B cell (primary cell): ENCODE measurements around the gene EMC10. TPM values are rescaled to one million over a fixed set of nuclear protein-coding genes. Genes with fewer than 3 reads are reported as not detected.

ENCODE experiments used
- ATAC-seq: fragments of 200-7000 bp; cut with Tn5 transposase; one replicate; pipeline ENCODE4 v1.10.0; 2021; ENCODE audit warnings: low read depth, mild to moderate bottlenecking, moderate number of reproducible peaks, moderate library complexity
- CTCF ChIA-PET: fragments of 350-600 bp; sonication (Branson Sonifier 250); formaldehyde crosslinking; loops from one replicate; lab custom pipeline; 2021; ENCODE audit warnings: antibody characterized with exemption, inconsistent platforms; lab: Charles Lee
- POLR2A ChIA-PET: fragments of 350-600 bp; sonication (Branson Sonifier 250); formaldehyde crosslinking; loops from one replicate; lab custom pipeline; 2021; ENCODE audit warnings: antibody characterized with exemption; lab: Charles Lee
- DNase-seq: peaks from one replicate; pipeline ENCODE4 v3.0.0; 2013
- H2AFZ ChIP-seq: 2 replicates; pipeline ENCODE4 v1.6.1; 2012; ENCODE audit warnings: mild to moderate bottlenecking, low read depth, low read length; ENCODE audit not compliant: insufficient read depth, poor library complexity, severe bottlenecking
- H3K27ac ChIP-seq, 2 donors: 1 replicate in 1 of 2; 2 replicates in 1 of 2; pipeline ENCODE4 v1.5.1; 2012 to 2013; ENCODE audit warnings: low read length in 2 of 2, mild to moderate bottlenecking in 2 of 2, moderate library complexity in 1 of 2
- H3K27me3 ChIP-seq, 4 experiments: fragments of 200-600 bp in 1 of 4; sonication (generic) in 1 of 4; replicated peaks in 1 of 4; 1 replicate in 2 of 4; 2 replicates in 2 of 4; pipeline versions ENCODE4 v1.6.1 to v1.7.0; 2013 to 2016; ENCODE audit warnings: low read length in 3 of 4, mild to moderate bottlenecking in 2 of 4, mixed read lengths in 1 of 4, moderate library complexity in 1 of 4; ENCODE audit not compliant: insufficient read depth in 4 of 4, control insufficient read depth in 3 of 4; ENCODE audit errors: control extremely low read depth in 1 of 4
- H3K36me3 ChIP-seq, 2 experiments: replicated peaks in 1 of 2; 1 replicate in 1 of 2; 2 replicates in 1 of 2; pipeline versions ENCODE4 v1.6.1 to v1.7.1; 2013; ENCODE audit warnings: low read length in 1 of 2; ENCODE audit not compliant: insufficient read depth in 2 of 2, control insufficient read depth in 1 of 2; ENCODE audit errors: control extremely low read depth in 1 of 2, extremely low read depth in 1 of 2
- H3K4me1 ChIP-seq, 2 donors: fragments of 200-600 bp in 1 of 2; sonication (generic) in 1 of 2; 1 replicate in 1 of 2; 2 replicates in 1 of 2; pipeline versions ENCODE4 v1.5.1 to v1.6.1; 2013 to 2017; ENCODE audit warnings: low read length in 2 of 2; ENCODE audit not compliant: control insufficient read depth in 2 of 2, insufficient read depth in 2 of 2
- H3K4me2 ChIP-seq: replicated peaks from 2 replicates; pipeline ENCODE3; 2012; ENCODE audit warnings: mild to moderate bottlenecking, low read depth, low read length; ENCODE audit not compliant: poor library complexity, severe bottlenecking
- H3K4me3 ChIP-seq, 5 experiments: fragments of 200-600 bp in 1 of 5; sonication (generic) in 1 of 5; 1 replicate in 3 of 5; 2 replicates in 2 of 5; pipeline versions ENCODE4 v1.5.1 to v1.7.0; 2011 to 2016; ENCODE audit warnings: low read length in 4 of 5, mild to moderate bottlenecking in 4 of 5, low read depth in 2 of 5, control low read depth in 1 of 5, moderate library complexity in 1 of 5; ENCODE audit not compliant: insufficient read depth in 1 of 5; ENCODE audit errors: control extremely low read depth in 1 of 5, extremely low read depth in 1 of 5
- H3K79me2 ChIP-seq: fragments of 200-600 bp; sonication (generic); one replicate; pipeline ENCODE4 v1.6.0; 2016; ENCODE audit warnings: low read length; ENCODE audit not compliant: control insufficient read depth, insufficient read depth
- H3K9ac ChIP-seq: fragments of 200-600 bp; sonication (generic); 2 replicates; pipeline ENCODE4 v1.6.1; 2017; ENCODE audit warnings: mild to moderate bottlenecking, low read length, moderate library complexity
- H3K9me3 ChIP-seq, 3 donors: one replicate each; pipeline versions ENCODE4 v1.6.1 to v1.7.1; 2013; ENCODE audit warnings: low read length in 2 of 3; ENCODE audit not compliant: control insufficient read depth in 2 of 3, insufficient read depth in 1 of 3; ENCODE audit errors: control extremely low read depth in 1 of 3
- H4K20me1 ChIP-seq: 2 replicates; pipeline ENCODE4 v1.6.0; 2012; ENCODE audit warnings: mild to moderate bottlenecking, low read length; ENCODE audit not compliant: insufficient read depth, control insufficient read depth, poor library complexity, severe bottlenecking
- H3K27ac Mint-ChIP-seq: one replicate; pipeline ENCODE4 v1.8.0; 2021; ENCODE audit warnings: mixed read lengths
- H3K27me3 Mint-ChIP-seq: one replicate; pipeline ENCODE4 v1.8.0; 2021; ENCODE audit warnings: mixed read lengths
- H3K4me1 Mint-ChIP-seq: one replicate; pipeline ENCODE4 v1.8.0; 2021; ENCODE audit warnings: mixed read lengths
- H3K4me3 Mint-ChIP-seq: one replicate; pipeline ENCODE4 v1.8.0; 2021; ENCODE audit warnings: mixed read lengths
- H3K9me3 Mint-ChIP-seq: one replicate; pipeline ENCODE4 v1.8.0; 2022; ENCODE audit warnings: mixed read lengths; ENCODE audit not compliant: insufficient read depth
- EZH2 ChIP-seq: IDR thresholded peaks from 2 replicates; pipeline ENCODE4 v1.6.1; 2012; ENCODE audit warnings: borderline replicate concordance, low read depth, mild to moderate bottlenecking, moderate library complexity, low read length; ENCODE audit not compliant: insufficient read depth, poor library complexity, severe bottlenecking
- WGBS: methylation state at CpG from one replicate; pipeline ENCODE4 v1.1.5; 2013; ENCODE audit warnings: missing lambda C conversion rate; ENCODE audit not compliant: insufficient coverage; 5-methylcytosine and 5-hydroxymethylcytosine counted together
- intact Hi-C: fragments of 100-400 bp; cut with micrococcal nuclease; formaldehyde crosslinking; loops from one replicate; pipeline ENCODE4 v1.10.0; 2022
- polyA plus RNA-seq: library from polyadenylated mRNA; depleted of rRNA; stranded (reverse); fragments of >200 nt; gene quantifications from 2 replicates; pipeline ENCODE4 v1.2.3, GENCODE V29; 2012
- total RNA-seq, 2 donors: library from RNA; stranded (reverse); fragments of 120-200 nt in 1 of 2; gene quantifications; 1 replicate in 1 of 2; 2 replicates in 1 of 2; pipeline versions ENCODE4 v1.2.3 to v1.2.4, GENCODE V29; 2013 to 2022
- TF ChIP-seq, protein P1 (sequence below): fragments of 200-600 bp; IDR thresholded peaks from one replicate; pipeline ENCODE4 v1.8.0; 2022; ENCODE audit warnings: antibody characterized with exemption, mild to moderate bottlenecking

EMC10 gene
- total and polyA plus RNA-seq, 2 donors (not counting 1 experiment from before 2014, with no cell fraction given): 51.1 to 88.1 TPM

DNA sequence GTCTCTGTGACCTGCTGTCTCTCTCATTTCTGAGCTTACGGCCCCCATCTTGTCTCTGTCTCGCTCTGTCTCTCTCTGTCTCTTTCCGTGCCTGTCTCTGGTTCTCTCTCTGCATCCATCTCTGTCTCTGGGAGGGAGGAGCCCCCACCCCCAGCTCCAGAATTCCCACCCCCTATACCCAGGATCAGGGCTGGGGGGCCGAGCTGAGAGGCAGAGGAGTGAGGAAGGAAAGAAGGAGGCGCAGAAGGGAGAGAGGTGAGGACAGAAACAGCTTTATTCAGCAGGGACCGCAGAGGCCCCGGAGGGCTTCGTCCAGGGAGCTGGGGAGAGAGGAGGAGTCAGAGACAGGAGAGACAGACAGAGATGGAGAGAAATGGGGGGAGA lies 20.7 kb downstream of the EMC10 start:
- H2AFZ ChIP-seq: no peak overlapping the region
- no peak overlapping the region for H3K9ac ChIP-seq
- intact Hi-C loops: no loop called here
- H3K79me2 ChIP-seq: no peaks in the 10 kb centered on the region
- ChIA-PET CTCF (no interaction called here), POLR2A (no interaction called here)
- H3K4me3 Mint-ChIP-seq: no peak overlapping the region
- peaks cover 0 to 3% (median 0%) of the 10 kb centered on the region in 3 donors for H3K9me3 ChIP-seq
- H3K4me2 ChIP-seq: no peak overlapping the region
- H3K4me1 ChIP-seq: peaks cover 5% of the 10 kb centered on the region in 2 donors
- no peak for TF ChIP-seq EZH2
- TF ChIP-seq, protein P1, sequence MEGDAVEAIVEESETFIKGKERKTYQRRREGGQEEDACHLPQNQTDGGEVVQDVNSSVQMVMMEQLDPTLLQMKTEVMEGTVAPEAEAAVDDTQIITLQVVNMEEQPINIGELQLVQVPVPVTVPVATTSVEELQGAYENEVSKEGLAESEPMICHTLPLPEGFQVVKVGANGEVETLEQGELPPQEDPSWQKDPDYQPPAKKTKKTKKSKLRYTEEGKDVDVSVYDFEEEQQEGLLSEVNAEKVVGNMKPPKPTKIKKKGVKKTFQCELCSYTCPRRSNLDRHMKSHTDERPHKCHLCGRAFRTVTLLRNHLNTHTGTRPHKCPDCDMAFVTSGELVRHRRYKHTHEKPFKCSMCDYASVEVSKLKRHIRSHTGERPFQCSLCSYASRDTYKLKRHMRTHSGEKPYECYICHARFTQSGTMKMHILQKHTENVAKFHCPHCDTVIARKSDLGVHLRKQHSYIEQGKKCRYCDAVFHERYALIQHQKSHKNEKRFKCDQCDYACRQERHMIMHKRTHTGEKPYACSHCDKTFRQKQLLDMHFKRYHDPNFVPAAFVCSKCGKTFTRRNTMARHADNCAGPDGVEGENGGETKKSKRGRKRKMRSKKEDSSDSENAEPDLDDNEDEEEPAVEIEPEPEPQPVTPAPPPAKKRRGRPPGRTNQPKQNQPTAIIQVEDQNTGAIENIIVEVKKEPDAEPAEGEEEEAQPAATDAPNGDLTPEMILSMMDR: no peak
- H3K4me1 Mint-ChIP-seq: peaks cover 5% of the 10 kb centered on the region
- no peak overlapping the region for H3K27ac Mint-ChIP-seq
- no peaks in the 10 kb centered on the region for H4K20me1 ChIP-seq
- H3K9me3 Mint-ChIP-seq: no peaks in the 10 kb centered on the region
- DNase-seq (no peak), ATAC-seq (no peak)
- 84% methylated on average over 5 of the region's 8 CpGs for WGBS
- H3K27me3 ChIP-seq: no peaks in the 10 kb centered on the region
- no peaks in the 10 kb centered on the region for H3K27me3 Mint-ChIP-seq
- no peak overlapping the region for H3K27ac ChIP-seq
- no peak overlapping the region for H3K4me3 ChIP-seq
- H3K36me3 ChIP-seq: no peaks in the 10 kb centered on the region

DNA sequence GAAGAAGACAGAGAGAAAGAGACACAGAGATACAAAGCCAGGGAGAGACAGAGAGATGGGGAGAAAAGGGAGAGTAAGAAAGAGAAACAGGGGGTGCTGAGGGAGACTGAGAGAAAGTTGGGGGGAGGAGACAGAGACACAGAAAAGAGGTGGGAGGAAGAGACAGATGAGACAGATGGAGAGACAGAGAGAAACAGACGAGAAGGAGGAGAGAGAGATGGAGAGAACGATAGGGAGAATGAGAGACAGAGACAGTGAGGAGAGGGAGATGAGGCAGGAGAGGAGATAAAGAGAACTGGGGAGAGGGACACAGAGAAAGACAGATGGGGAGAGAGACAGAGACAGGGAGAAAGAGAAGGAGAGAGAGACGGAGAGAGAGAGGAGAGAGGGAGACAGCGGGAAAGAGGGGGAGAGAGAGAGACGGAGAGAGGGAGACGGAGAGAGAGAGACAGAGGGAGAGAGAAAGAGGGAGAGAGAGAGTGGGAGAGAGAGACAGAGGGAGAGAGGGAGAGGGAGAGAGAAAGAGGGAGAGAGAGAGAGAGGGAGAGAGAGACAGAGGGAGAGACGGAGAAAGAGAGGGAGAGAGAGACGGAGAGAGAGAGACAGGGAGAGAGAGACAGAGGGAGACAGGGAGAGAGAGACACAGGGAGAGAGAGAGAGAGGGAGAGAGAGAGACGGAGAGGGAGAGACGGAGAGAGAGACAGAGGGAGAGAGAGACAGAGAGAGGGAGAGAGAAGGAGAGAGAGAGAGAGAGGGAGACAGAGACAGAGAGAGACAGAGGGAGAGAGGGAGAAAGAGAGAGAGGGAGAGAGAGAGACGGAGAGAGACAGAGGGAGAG lies 22.1 kb downstream of the EMC10 start:
- no peaks in the 10 kb centered on the region for H3K9me3 Mint-ChIP-seq
- H3K4me3 ChIP-seq: no peak overlapping the region
- TF ChIP-seq, protein P1: no peak
- no peak for TF ChIP-seq EZH2
- H3K4me3 Mint-ChIP-seq: no peak overlapping the region
- DNase-seq (no peak), ATAC-seq (no peak)
- ChIA-PET CTCF (no interaction called here), POLR2A (no interaction called here)
- H4K20me1 ChIP-seq: no peaks in the 10 kb centered on the region
- H3K27ac ChIP-seq: no peak overlapping the region
- H3K79me2 ChIP-seq: no peaks in the 10 kb centered on the region
- H3K27ac Mint-ChIP-seq: no peak overlapping the region
- no peak overlapping the region for H3K9ac ChIP-seq
- no peaks in the 10 kb centered on the region for H3K4me1 Mint-ChIP-seq
- H3K27me3 ChIP-seq: no peaks in the 10 kb centered on the region
- H3K9me3 ChIP-seq: peaks cover 0 to 3% (median 0%) of the 10 kb centered on the region in 3 donors
- H3K36me3 ChIP-seq: no peaks in the 10 kb centered on the region
- H3K4me2 ChIP-seq: no peak overlapping the region
- 97% methylated on average over 10 of the region's 11 CpGs for WGBS
- H2AFZ ChIP-seq: no peak overlapping the region
- H3K27me3 Mint-ChIP-seq: no peaks in the 10 kb centered on the region
- intact Hi-C loops: no loop called here
- no peaks in the 10 kb centered on the region for H3K4me1 ChIP-seq
